Measurements from ENCODE around the gene CCDC34.
"Not testable (repeated sequence)": the region's sequence is repeated elsewhere in the genome, so short reads cannot be mapped to it uniquely, and the experiment has no call there.

CCDC34 gene

DNA sequence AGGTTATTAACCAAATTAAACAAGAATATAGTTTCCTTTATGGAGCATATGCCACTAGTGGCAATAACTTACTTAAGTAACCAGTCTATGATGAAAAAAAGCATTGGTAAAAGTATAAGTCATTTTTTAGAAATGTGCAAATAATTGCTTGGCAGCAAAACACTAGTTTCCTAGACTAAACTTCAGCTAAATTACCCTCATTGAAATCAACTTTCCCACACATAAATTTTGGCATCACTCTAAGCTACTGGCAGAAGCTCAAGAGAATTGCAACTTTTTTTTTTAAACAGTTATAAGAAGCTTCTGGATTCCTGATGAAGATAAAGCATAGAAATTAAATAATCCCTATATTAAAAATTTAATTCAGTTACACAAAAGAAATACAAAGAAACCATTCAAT is 12.5 kb downstream of the CCDC34 start:
- Mint-ChIP-seq H3K36me3 (ENCODE audit: insufficient read depth) (no peaks in the 10 kb centered on the region), H3K27me3 (no peaks in the 10 kb centered on the region), H3K27ac (ENCODE audit: low read depth) (no peak overlapping the region), H3K4me3 (no peak overlapping the region), H3K9me3 (no peaks in the 10 kb centered on the region), H3K4me1 (no peaks in the 10 kb centered on the region)
- ATAC-seq (replicated peaks; ENCODE audit: extremely low read depth, poor library complexity, severe bottlenecking) (no peak), DNase-seq (ENCODE audit: low spot score in 2 of 2) (no peak)

- H3K4me3 Mint-ChIP-seq, result no peak overlapping the region
- H3K27me3 Mint-ChIP-seq, result no peaks in the 10 kb centered on the region
- H3K9me3 Mint-ChIP-seq, result no peaks in the 10 kb centered on the region
- H3K36me3 Mint-ChIP-seq (ENCODE audit: insufficient read depth), result no peaks in the 10 kb centered on the region
- H3K27ac Mint-ChIP-seq (ENCODE audit: low read depth), result no peak overlapping the region
- H3K4me1 Mint-ChIP-seq, result no peaks in the 10 kb centered on the region
- no peak for DNase-seq (ENCODE audit: low spot score in 2 of 2)
- no peak for ATAC-seq (replicated peaks; ENCODE audit: extremely low read depth, poor library complexity, severe bottlenecking)
These were observed 13.1 kb downstream of the CCDC34 start for GRCh38 chr11:27349919-27350318.

GRCh38 chr11:27348340-27348873 is 14.6 kb downstream of the CCDC34 start:
- Mint-ChIP-seq H3K27me3 (no peaks in the 10 kb centered on the region), H3K9me3 (no peaks in the 10 kb centered on the region), H3K4me3 (no peak overlapping the region), H3K36me3 (ENCODE audit: insufficient read depth) (no peaks in the 10 kb centered on the region), H3K27ac (ENCODE audit: low read depth) (no peak overlapping the region), H3K4me1 (no peaks in the 10 kb centered on the region)
- no peak for ATAC-seq (replicated peaks; ENCODE audit: extremely low read depth, poor library complexity, severe bottlenecking)
- no peak for DNase-seq (ENCODE audit: low spot score in 2 of 2)

GRCh38 chr11:27347359-27348339 is 15.4 kb downstream of the CCDC34 start:
- no peaks in the 10 kb centered on the region for H3K27me3 Mint-ChIP-seq
- H3K36me3 Mint-ChIP-seq (ENCODE audit: insufficient read depth), result no peaks in the 10 kb centered on the region
- DNase-seq (ENCODE audit: low spot score in 2 of 2), result no peak
- H3K27ac Mint-ChIP-seq (ENCODE audit: low read depth), result no peak overlapping the region
- no peaks in the 10 kb centered on the region for H3K4me1 Mint-ChIP-seq
- ATAC-seq (replicated peaks; ENCODE audit: extremely low read depth, poor library complexity, severe bottlenecking), result no peak
- no peak overlapping the region for H3K4me3 Mint-ChIP-seq
- no peaks in the 10 kb centered on the region for H3K9me3 Mint-ChIP-seq

DNA sequence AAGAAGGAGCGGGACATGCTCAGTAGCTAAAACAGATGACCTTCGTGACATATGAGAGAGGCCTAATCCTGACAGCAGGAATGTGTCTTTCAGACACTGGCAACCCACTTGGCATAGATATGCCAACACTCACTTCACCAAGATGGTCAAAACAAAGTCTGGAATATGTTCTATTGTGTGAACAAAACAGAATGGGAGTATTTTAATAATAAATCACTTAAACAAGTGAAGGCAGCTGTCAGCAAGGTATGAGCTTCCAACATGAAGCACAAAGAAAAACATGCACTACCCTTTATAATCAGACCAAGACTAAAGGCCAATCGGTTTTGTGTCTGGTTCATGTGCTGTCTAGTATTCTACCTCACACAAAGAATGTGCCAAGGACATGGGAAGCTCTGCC is 23.1 kb downstream of the CCDC34 start:
- no peak for ATAC-seq (replicated peaks; ENCODE audit: extremely low read depth, poor library complexity, severe bottlenecking)
- H3K36me3 Mint-ChIP-seq (ENCODE audit: insufficient read depth), result peaks cover 6% of the 10 kb centered on the region
- DNase-seq (ENCODE audit: low spot score in 2 of 2), result no peak
- no peak overlapping the region for H3K4me3 Mint-ChIP-seq
- no peaks in the 10 kb centered on the region for H3K9me3 Mint-ChIP-seq
- H3K27ac Mint-ChIP-seq (ENCODE audit: low read depth), result no peak overlapping the region
- H3K27me3 Mint-ChIP-seq, result no peaks in the 10 kb centered on the region
- no peaks in the 10 kb centered on the region for H3K4me1 Mint-ChIP-seq

- ATAC-seq (replicated peaks; ENCODE audit: extremely low read depth, poor library complexity, severe bottlenecking); H3K36me3 Mint-ChIP-seq (ENCODE audit: insufficient read depth); H3K4me3 Mint-ChIP-seq; H3K9me3 Mint-ChIP-seq; H3K27me3 Mint-ChIP-seq; H3K4me1 Mint-ChIP-seq; DNase-seq (ENCODE audit: low spot score in 2 of 2); H3K27ac Mint-ChIP-seq (ENCODE audit: low read depth): not testable (repeated sequence)
These were observed 28.3 kb downstream of the CCDC34 start for GRCh38 chr11:27334764-27335163.

DNA sequence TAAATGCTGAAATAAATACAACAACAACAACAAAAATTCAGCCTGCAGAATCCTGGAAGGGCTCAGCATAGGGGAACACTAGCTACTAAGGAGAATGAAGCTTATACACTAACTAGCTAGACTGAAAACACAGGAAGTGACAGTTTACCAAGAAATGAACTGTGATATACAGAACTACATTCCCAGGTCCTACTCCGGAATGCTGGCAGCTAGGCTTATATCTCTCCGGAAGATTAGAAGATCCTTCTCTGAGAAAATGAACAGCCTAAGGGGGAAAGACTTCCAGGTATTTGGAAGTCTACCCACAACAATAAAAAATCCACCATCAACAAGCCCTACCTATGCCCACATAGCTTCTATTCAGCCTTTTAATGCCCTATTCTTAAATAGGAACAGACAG is 31.0 kb downstream of the CCDC34 start:
- no peaks in the 10 kb centered on the region for H3K4me1 Mint-ChIP-seq
- H3K27me3 Mint-ChIP-seq, result no peaks in the 10 kb centered on the region
- no peak overlapping the region for H3K4me3 Mint-ChIP-seq
- no peaks in the 10 kb centered on the region for H3K9me3 Mint-ChIP-seq
- no peak overlapping the region for H3K27ac Mint-ChIP-seq (ENCODE audit: low read depth)
- no peak for ATAC-seq (replicated peaks; ENCODE audit: extremely low read depth, poor library complexity, severe bottlenecking)
- DNase-seq (ENCODE audit: low spot score in 2 of 2), result no peak
- H3K36me3 Mint-ChIP-seq (ENCODE audit: insufficient read depth), result no peaks in the 10 kb centered on the region

DNA sequence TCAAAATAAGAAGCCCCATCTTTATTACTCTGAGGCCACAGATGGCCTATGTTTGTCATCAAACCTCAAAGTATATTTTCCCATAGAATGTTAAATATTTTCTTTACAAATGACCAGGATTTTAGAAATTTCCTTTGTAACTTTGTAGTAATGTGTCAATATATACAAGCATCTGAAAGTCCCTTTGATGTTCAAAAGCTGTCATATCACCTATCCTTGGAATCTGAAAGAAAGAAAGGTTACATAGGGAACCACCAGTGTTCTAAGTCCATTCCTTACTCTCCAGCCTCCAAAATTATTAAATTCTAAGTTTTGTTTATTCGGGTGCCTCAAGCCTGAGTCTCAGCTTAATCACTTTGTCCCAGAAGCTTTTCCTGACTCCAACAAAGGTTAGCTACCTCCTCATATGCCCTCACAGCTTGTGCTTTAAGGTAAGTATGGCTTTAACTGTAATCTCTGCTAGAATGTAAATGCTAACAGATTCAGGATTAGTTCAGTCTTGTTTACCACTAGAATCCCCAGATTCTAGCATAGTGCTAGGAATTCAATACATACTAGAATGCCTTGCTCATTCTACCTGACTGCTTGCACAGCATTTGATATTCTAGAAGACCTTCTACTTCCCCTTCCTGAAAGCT is 32.3 kb downstream of the CCDC34 start:
- Mint-ChIP-seq H3K9me3 (no peaks in the 10 kb centered on the region), H3K27me3 (no peaks in the 10 kb centered on the region), H3K27ac (ENCODE audit: low read depth) (no peak overlapping the region), H3K4me1 (no peaks in the 10 kb centered on the region), H3K36me3 (ENCODE audit: insufficient read depth) (no peaks in the 10 kb centered on the region), H3K4me3 (no peak overlapping the region)
- DNase-seq (ENCODE audit: low spot score in 2 of 2), result no peak
- no peak for ATAC-seq (replicated peaks; ENCODE audit: extremely low read depth, poor library complexity, severe bottlenecking)

DNA sequence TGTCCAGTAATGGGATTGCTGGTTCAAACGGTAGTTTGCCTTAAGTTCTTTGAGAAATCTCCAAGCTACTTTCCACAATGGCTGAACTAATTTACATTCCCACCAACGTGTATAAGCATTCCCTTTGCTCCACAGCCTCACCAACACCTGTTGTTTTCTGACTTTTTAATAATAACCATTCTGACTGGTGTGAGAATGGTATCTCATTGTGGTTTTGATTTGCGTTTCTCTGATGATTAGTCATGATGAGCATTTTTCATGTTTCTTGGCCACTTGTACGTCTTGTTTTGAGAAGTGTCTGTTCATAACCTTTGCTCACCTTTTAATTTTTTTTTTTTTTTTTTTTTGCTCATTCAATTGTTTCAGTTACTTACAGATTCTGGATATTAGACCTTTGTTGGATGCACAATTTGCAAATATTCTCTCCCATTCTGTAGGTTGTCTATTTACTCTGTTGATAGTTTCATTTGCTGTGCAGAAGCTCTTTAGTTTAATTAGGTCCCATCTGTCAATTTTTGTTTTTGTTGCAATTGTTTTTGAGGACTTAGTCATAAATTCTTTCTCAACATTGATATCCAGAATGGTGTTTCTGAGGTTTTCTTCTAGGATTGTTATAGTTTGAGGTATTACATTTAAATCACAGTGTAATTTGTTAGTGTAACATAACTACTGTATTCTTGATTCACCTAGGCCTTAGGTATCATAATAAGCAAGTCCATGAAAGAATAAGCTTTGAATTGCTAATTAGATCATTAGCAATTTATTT is 33.0 kb downstream of the CCDC34 start:
- no peaks in the 10 kb centered on the region for H3K27me3 Mint-ChIP-seq
- ATAC-seq (replicated peaks; ENCODE audit: extremely low read depth, poor library complexity, severe bottlenecking) (no peak), DNase-seq (ENCODE audit: low spot score in 2 of 2) (no peak)
- H3K36me3 Mint-ChIP-seq (ENCODE audit: insufficient read depth), result no peaks in the 10 kb centered on the region
- no peaks in the 10 kb centered on the region for H3K4me1 Mint-ChIP-seq
- no peak overlapping the region for H3K4me3 Mint-ChIP-seq
- no peaks in the 10 kb centered on the region for H3K9me3 Mint-ChIP-seq
- H3K27ac Mint-ChIP-seq (ENCODE audit: low read depth), result no peak overlapping the region

GRCh38 chr11:27328614-27329013 is 34.4 kb downstream of the CCDC34 start:
- Mint-ChIP-seq H3K9me3 (no peaks in the 10 kb centered on the region), H3K4me1 (no peaks in the 10 kb centered on the region), H3K4me3 (no peak overlapping the region), H3K27ac (ENCODE audit: low read depth) (no peak overlapping the region), H3K27me3 (no peaks in the 10 kb centered on the region), H3K36me3 (ENCODE audit: insufficient read depth) (no peaks in the 10 kb centered on the region)
- ATAC-seq (replicated peaks; ENCODE audit: extremely low read depth, poor library complexity, severe bottlenecking) (no peak), DNase-seq (ENCODE audit: low spot score in 2 of 2) (no peak)

DNA sequence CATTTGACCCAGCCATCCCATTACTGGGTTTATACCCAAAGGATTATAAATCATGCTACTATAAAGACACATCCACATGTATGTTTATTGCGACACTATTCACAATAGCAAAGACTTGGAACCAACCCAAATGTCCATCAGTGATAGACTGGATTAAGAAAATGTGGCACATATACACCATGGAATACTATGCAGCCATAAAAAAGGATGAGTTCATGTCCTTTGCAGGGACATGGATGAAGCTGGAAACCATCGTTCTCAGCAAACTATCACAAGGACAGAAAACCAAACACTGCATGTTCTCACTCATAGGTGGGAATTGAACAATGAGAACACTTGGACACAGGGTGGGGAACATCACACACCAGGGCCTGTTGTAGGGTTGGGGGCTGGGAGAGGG is 36.0 kb downstream of the CCDC34 start:
- not testable (repeated sequence) for H3K4me3 Mint-ChIP-seq; H3K9me3 Mint-ChIP-seq; H3K27me3 Mint-ChIP-seq; H3K4me1 Mint-ChIP-seq; H3K27ac Mint-ChIP-seq (ENCODE audit: low read depth); ATAC-seq (replicated peaks; ENCODE audit: extremely low read depth, poor library complexity, severe bottlenecking); DNase-seq (ENCODE audit: low spot score in 2 of 2); H3K36me3 Mint-ChIP-seq (ENCODE audit: insufficient read depth)

GRCh38 chr11:27322196-27322595 is 40.8 kb downstream of the CCDC34 start:
- H3K4me3 Mint-ChIP-seq; H3K9me3 Mint-ChIP-seq; DNase-seq (ENCODE audit: low spot score in 2 of 2); H3K27ac Mint-ChIP-seq (ENCODE audit: low read depth); H3K4me1 Mint-ChIP-seq; ATAC-seq (replicated peaks; ENCODE audit: extremely low read depth, poor library complexity, severe bottlenecking); H3K36me3 Mint-ChIP-seq (ENCODE audit: insufficient read depth); H3K27me3 Mint-ChIP-seq: not testable (repeated sequence)
